EL (cell line): ENCODE data around the gene AATK.

Experiments used
- DNase-seq: peaks from one replicate; pipeline ENCODE4 v3.0.0-alpha.2; 2016

The AATK gene

GRCh38 chr17:81124377-81124776 lies 41.6 kb downstream of the AATK start:
- DNase-seq = no peak

GRCh38 chr17:81123052-81124048 lies 42.7 kb downstream of the AATK start:
- no peak for DNase-seq

- peak; percentile 17 for DNase-seq
Observed at GRCh38 chr17:81121841-81122733, 43.9 kb downstream of the AATK start.

- no peak for DNase-seq
Observed at GRCh38 chr17:81120695-81121621, 45.1 kb downstream of the AATK start.

- DNase-seq = no peak
Observed at GRCh38 chr17:81120149-81120484, 45.9 kb downstream of the AATK start.

GRCh38 chr17:81119223-81120148 lies 46.5 kb downstream of the AATK start:
- DNase-seq = peak; percentile 90

GRCh38 chr17:81118308-81119221 lies 47.5 kb downstream of the AATK start:
- DNase-seq = no peak

GRCh38 chr17:81117672-81118198 lies 48.3 kb downstream of the AATK start:
- no peak for DNase-seq

GRCh38 chr17:81116704-81117103 lies 49.3 kb downstream of the AATK start:
- no peak for DNase-seq

- no peak for DNase-seq
Observed at GRCh38 chr17:81115749-81116464, 50.1 kb downstream of the AATK start.

GRCh38 chr17:81115219-81115618 lies 50.8 kb downstream of the AATK start:
- no peak for DNase-seq

GRCh38 chr17:81114351-81115093 lies 51.5 kb downstream of the AATK start:
- DNase-seq = no peak

GRCh38 chr17:81113158-81113724 lies 52.8 kb downstream of the AATK start:
- no peak for DNase-seq

- DNase-seq = no peak
Observed at GRCh38 chr17:81112450-81112849, 53.6 kb downstream of the AATK start.

- DNase-seq = no peak
Observed at GRCh38 chr17:81111066-81111465, 55.0 kb downstream of the AATK start.

- DNase-seq = no peak
Observed at GRCh38 chr17:81110488-81111040, 55.5 kb downstream of the AATK start.

GRCh38 chr17:81109957-81110356 lies 56.1 kb downstream of the AATK start:
- no peak for DNase-seq

- DNase-seq = no peak
Observed at GRCh38 chr17:81108220-81108619, 57.8 kb downstream of the AATK start.
